B cell (primary cell): Measurements from ENCODE around the gene DIP2A. TPM values are rescaled to one million over a fixed set of nuclear protein-coding genes. Genes with fewer than 3 reads are reported as not detected.

Experiments used
- ATAC-seq: fragments of 200-7000 bp; cut with Tn5 transposase; one replicate; pipeline ENCODE4 v1.10.0; 2021; ENCODE audit warnings: low read depth, mild to moderate bottlenecking, moderate number of reproducible peaks, moderate library complexity
- CTCF ChIA-PET: fragments of 350-600 bp; sonication (Branson Sonifier 250); formaldehyde crosslinking; loops from one replicate; lab custom pipeline; 2021; ENCODE audit warnings: antibody characterized with exemption, inconsistent platforms; lab: Charles Lee
- POLR2A ChIA-PET: fragments of 350-600 bp; sonication (Branson Sonifier 250); formaldehyde crosslinking; loops from one replicate; lab custom pipeline; 2021; ENCODE audit warnings: antibody characterized with exemption; lab: Charles Lee
- DNase-seq: peaks from one replicate; pipeline ENCODE4 v3.0.0; 2013
- H2AFZ ChIP-seq: 2 replicates; pipeline ENCODE4 v1.6.1; 2012; ENCODE audit warnings: mild to moderate bottlenecking, low read depth, low read length; ENCODE audit not compliant: insufficient read depth, poor library complexity, severe bottlenecking
- H3K27ac ChIP-seq, 2 donors: 1 replicate in 1 of 2; 2 replicates in 1 of 2; pipeline ENCODE4 v1.5.1; 2012 to 2013; ENCODE audit warnings: low read length in 2 of 2, mild to moderate bottlenecking in 2 of 2, moderate library complexity in 1 of 2
- H3K27me3 ChIP-seq, 4 experiments: fragments of 200-600 bp in 1 of 4; sonication (generic) in 1 of 4; replicated peaks in 1 of 4; 1 replicate in 2 of 4; 2 replicates in 2 of 4; pipeline versions ENCODE4 v1.6.1 to v1.7.0; 2013 to 2016; ENCODE audit warnings: low read length in 3 of 4, mild to moderate bottlenecking in 2 of 4, mixed read lengths in 1 of 4, moderate library complexity in 1 of 4; ENCODE audit not compliant: insufficient read depth in 4 of 4, control insufficient read depth in 3 of 4; ENCODE audit errors: control extremely low read depth in 1 of 4
- H3K36me3 ChIP-seq, 2 experiments: replicated peaks in 1 of 2; 1 replicate in 1 of 2; 2 replicates in 1 of 2; pipeline versions ENCODE4 v1.6.1 to v1.7.1; 2013; ENCODE audit warnings: low read length in 1 of 2; ENCODE audit not compliant: insufficient read depth in 2 of 2, control insufficient read depth in 1 of 2; ENCODE audit errors: control extremely low read depth in 1 of 2, extremely low read depth in 1 of 2
- H3K4me1 ChIP-seq, 2 donors: fragments of 200-600 bp in 1 of 2; sonication (generic) in 1 of 2; 1 replicate in 1 of 2; 2 replicates in 1 of 2; pipeline versions ENCODE4 v1.5.1 to v1.6.1; 2013 to 2017; ENCODE audit warnings: low read length in 2 of 2; ENCODE audit not compliant: control insufficient read depth in 2 of 2, insufficient read depth in 2 of 2
- H3K4me2 ChIP-seq: replicated peaks from 2 replicates; pipeline ENCODE3; 2012; ENCODE audit warnings: mild to moderate bottlenecking, low read depth, low read length; ENCODE audit not compliant: poor library complexity, severe bottlenecking
- H3K4me3 ChIP-seq, 5 experiments: fragments of 200-600 bp in 1 of 5; sonication (generic) in 1 of 5; 1 replicate in 3 of 5; 2 replicates in 2 of 5; pipeline versions ENCODE4 v1.5.1 to v1.7.0; 2011 to 2016; ENCODE audit warnings: low read length in 4 of 5, mild to moderate bottlenecking in 4 of 5, low read depth in 2 of 5, control low read depth in 1 of 5, moderate library complexity in 1 of 5; ENCODE audit not compliant: insufficient read depth in 1 of 5; ENCODE audit errors: control extremely low read depth in 1 of 5, extremely low read depth in 1 of 5
- H3K79me2 ChIP-seq: fragments of 200-600 bp; sonication (generic); one replicate; pipeline ENCODE4 v1.6.0; 2016; ENCODE audit warnings: low read length; ENCODE audit not compliant: control insufficient read depth, insufficient read depth
- H3K9ac ChIP-seq: fragments of 200-600 bp; sonication (generic); 2 replicates; pipeline ENCODE4 v1.6.1; 2017; ENCODE audit warnings: mild to moderate bottlenecking, low read length, moderate library complexity
- H3K9me3 ChIP-seq, 3 donors: one replicate each; pipeline versions ENCODE4 v1.6.1 to v1.7.1; 2013; ENCODE audit warnings: low read length in 2 of 3; ENCODE audit not compliant: control insufficient read depth in 2 of 3, insufficient read depth in 1 of 3; ENCODE audit errors: control extremely low read depth in 1 of 3
- H4K20me1 ChIP-seq: 2 replicates; pipeline ENCODE4 v1.6.0; 2012; ENCODE audit warnings: mild to moderate bottlenecking, low read length; ENCODE audit not compliant: insufficient read depth, control insufficient read depth, poor library complexity, severe bottlenecking
- H3K27ac Mint-ChIP-seq: one replicate; pipeline ENCODE4 v1.8.0; 2021; ENCODE audit warnings: mixed read lengths
- H3K27me3 Mint-ChIP-seq: one replicate; pipeline ENCODE4 v1.8.0; 2021; ENCODE audit warnings: mixed read lengths
- H3K4me1 Mint-ChIP-seq: one replicate; pipeline ENCODE4 v1.8.0; 2021; ENCODE audit warnings: mixed read lengths
- H3K4me3 Mint-ChIP-seq: one replicate; pipeline ENCODE4 v1.8.0; 2021; ENCODE audit warnings: mixed read lengths
- H3K9me3 Mint-ChIP-seq: one replicate; pipeline ENCODE4 v1.8.0; 2022; ENCODE audit warnings: mixed read lengths; ENCODE audit not compliant: insufficient read depth
- EZH2 ChIP-seq: IDR thresholded peaks from 2 replicates; pipeline ENCODE4 v1.6.1; 2012; ENCODE audit warnings: borderline replicate concordance, low read depth, mild to moderate bottlenecking, moderate library complexity, low read length; ENCODE audit not compliant: insufficient read depth, poor library complexity, severe bottlenecking
- whole genome bisulfite sequencing: methylation state at CpG from one replicate; pipeline ENCODE4 v1.1.5; 2013; ENCODE audit warnings: missing lambda C conversion rate; ENCODE audit not compliant: insufficient coverage; 5-methylcytosine and 5-hydroxymethylcytosine counted together
- intact Hi-C: fragments of 100-400 bp; cut with micrococcal nuclease; formaldehyde crosslinking; loops from one replicate; pipeline ENCODE4 v1.10.0; 2022
- polyA plus RNA-seq: library from polyadenylated mRNA; depleted of rRNA; stranded (reverse); fragments of >200 nt; gene quantifications from 2 replicates; pipeline ENCODE4 v1.2.3, GENCODE V29; 2012
- total RNA-seq, 2 donors: library from RNA; stranded (reverse); fragments of 120-200 nt in 1 of 2; gene quantifications; 1 replicate in 1 of 2; 2 replicates in 1 of 2; pipeline versions ENCODE4 v1.2.3 to v1.2.4, GENCODE V29; 2013 to 2022
- TF ChIP-seq, protein P1 (sequence below): fragments of 200-600 bp; IDR thresholded peaks from one replicate; pipeline ENCODE4 v1.8.0; 2022; ENCODE audit warnings: antibody characterized with exemption, mild to moderate bottlenecking

Gene DIP2A
- total and polyA plus RNA-seq, 2 donors (not counting 1 experiment from before 2014, with no cell fraction given) = 40.4 to 59.0 TPM

DNA sequence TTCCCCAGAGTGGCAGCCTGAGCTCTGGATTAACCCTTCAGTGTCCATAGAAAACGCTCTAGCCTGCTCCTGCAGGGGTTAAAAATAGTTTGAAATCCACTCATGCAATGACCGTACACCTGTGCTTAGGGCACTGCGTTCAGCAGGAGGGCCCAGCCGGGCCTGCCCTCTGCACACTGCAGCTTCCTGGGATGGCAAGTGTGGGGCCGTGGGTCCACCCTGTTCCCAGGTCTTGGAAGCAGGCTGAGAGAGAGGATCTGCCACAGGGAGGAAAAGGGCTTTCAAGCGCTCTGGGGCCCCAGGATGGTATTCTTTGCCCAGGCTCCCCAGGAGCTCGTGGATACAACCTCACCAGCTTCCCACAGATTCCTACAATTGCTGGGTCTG is 147.7 kb downstream of the DIP2A start:
- Mint-ChIP-seq H3K9me3 (no peaks in the 10 kb centered on the region), H3K27me3 (no peaks in the 10 kb centered on the region), H3K4me1 (peaks cover 23% of the 10 kb centered on the region), H3K27ac (no peak overlapping the region), H3K4me3 (no peak overlapping the region)
- no peak for TF ChIP-seq EZH2
- TF ChIP-seq, protein P1, sequence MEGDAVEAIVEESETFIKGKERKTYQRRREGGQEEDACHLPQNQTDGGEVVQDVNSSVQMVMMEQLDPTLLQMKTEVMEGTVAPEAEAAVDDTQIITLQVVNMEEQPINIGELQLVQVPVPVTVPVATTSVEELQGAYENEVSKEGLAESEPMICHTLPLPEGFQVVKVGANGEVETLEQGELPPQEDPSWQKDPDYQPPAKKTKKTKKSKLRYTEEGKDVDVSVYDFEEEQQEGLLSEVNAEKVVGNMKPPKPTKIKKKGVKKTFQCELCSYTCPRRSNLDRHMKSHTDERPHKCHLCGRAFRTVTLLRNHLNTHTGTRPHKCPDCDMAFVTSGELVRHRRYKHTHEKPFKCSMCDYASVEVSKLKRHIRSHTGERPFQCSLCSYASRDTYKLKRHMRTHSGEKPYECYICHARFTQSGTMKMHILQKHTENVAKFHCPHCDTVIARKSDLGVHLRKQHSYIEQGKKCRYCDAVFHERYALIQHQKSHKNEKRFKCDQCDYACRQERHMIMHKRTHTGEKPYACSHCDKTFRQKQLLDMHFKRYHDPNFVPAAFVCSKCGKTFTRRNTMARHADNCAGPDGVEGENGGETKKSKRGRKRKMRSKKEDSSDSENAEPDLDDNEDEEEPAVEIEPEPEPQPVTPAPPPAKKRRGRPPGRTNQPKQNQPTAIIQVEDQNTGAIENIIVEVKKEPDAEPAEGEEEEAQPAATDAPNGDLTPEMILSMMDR = no peak
- Histone ChIP-seq H3K79me2 (no peaks in the 10 kb centered on the region), H3K4me2 (peak overlapping the region; percentile 42), H3K36me3 (no peaks in the 10 kb centered on the region), H2AFZ (peak overlapping the region; percentile 26), H4K20me1 (no peaks in the 10 kb centered on the region), H3K27ac (no peak overlapping the region), H3K27me3 (no peaks in the 10 kb centered on the region), H3K4me3 (no peak overlapping the region), H3K4me1 (peaks cover 9 to 23% of the 10 kb centered on the region in 2 donors), H3K9me3 (peaks cover 0 to 14% (median 11%) of the 10 kb centered on the region in 3 donors), H3K9ac (no peak overlapping the region)
- ChIA-PET CTCF (no interaction called here), POLR2A (no interaction called here)
- no peak for ATAC-seq
- no peak for DNase-seq
- intact Hi-C loops = no loop called here
- 30% methylated on average over 6 of the region's 7 CpGs for WGBS

- Mint-ChIP-seq H3K4me1 (peaks cover 23% of the 10 kb centered on the region), H3K9me3 (no peaks in the 10 kb centered on the region), H3K4me3 (no peak overlapping the region), H3K27ac (no peak overlapping the region), H3K27me3 (no peaks in the 10 kb centered on the region)
- WGBS = no CpG with 5 or more reads among the region's 2 CpGs
- Histone ChIP-seq H3K27ac (no peak overlapping the region), H3K36me3 (no peaks in the 10 kb centered on the region), H3K9me3 (peaks cover 1 to 14% (median 11%) of the 10 kb centered on the region in 3 donors), H3K9ac (no peak overlapping the region), H2AFZ (no peak overlapping the region), H3K4me3 (no peak overlapping the region), H3K79me2 (no peaks in the 10 kb centered on the region), H4K20me1 (no peaks in the 10 kb centered on the region), H3K4me2 (no peak overlapping the region), H3K4me1 (peaks cover 9 to 23% of the 10 kb centered on the region in 2 donors), H3K27me3 (no peaks in the 10 kb centered on the region)
- TF ChIP-seq, protein P1 = no peak
- TF ChIP-seq EZH2 = no peak
- ATAC-seq = no peak
- CTCF ChIA-PET = no interaction called here
- POLR2A ChIA-PET = no interaction called here
- DNase-seq = no peak
- intact Hi-C loops = no loop called here
These were observed 148.9 kb downstream of the DIP2A start for GRCh38 chr21:46607636-46608035.
